GM15510 (cell line): ENCODE results near the gene MRPS33.

Source experiments
- POLR2A ChIP-seq: IDR thresholded peaks from 3 replicates; pipeline ENCODE4 v1.6.1; 2011; ENCODE audit warnings: borderline replicate concordance; ENCODE audit not compliant: insufficient read length; ENCODE audit errors: extremely low read depth

The MRPS33 gene

GRCh38 chr7:140981951-140982350, 32.8 kb downstream of the MRPS33 start:
- no peak for TF ChIP-seq POLR2A

GRCh38 chr7:140977741-140978140, 37.0 kb downstream of the MRPS33 start:
- no peak for TF ChIP-seq POLR2A

DNA sequence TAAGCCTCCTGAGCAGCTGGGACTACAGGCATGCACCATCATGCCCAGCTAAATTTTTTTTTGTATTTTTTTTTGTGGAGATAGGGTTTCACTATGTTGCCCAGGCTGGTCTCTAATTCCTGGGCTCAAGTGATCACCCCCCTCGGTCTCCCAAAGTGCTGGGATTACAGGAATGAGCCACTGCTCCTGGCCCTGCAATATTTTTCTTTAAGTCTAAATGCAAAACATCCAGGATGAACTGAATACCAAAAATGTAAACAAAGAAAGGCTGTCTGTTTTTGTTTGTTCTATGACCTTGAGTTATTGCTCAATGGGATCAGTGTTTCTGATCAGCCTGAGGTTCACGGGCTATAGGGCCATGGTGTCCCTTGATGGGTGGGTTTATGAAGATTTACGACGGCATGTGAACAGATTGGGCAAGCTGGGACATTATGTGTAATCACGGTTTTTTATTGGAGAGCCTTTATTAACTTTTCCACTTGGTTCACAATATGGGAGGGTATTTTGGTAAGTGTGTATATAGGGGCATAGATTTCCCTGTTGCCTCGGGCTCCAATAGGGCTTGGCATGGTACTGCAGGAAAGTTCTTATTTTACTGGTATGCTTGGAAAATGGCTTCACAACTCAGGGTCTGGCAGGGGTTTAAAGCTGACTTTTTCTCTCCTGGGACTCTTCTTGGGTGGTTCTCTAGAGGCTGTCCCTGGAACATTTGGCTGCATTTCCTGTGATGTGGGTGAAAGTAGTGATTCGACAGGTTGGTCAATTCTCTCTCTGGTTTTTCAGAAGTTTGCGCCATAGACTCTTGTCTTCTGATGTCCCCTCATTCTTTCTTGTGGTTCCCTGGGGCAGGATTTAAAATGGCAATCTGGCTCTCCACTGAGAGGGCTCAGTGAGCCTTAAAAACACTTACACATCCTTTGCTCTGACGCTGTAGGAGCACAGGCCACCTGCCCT, 41.6 kb downstream of the MRPS33 start:
- no peak for TF ChIP-seq POLR2A

DNA sequence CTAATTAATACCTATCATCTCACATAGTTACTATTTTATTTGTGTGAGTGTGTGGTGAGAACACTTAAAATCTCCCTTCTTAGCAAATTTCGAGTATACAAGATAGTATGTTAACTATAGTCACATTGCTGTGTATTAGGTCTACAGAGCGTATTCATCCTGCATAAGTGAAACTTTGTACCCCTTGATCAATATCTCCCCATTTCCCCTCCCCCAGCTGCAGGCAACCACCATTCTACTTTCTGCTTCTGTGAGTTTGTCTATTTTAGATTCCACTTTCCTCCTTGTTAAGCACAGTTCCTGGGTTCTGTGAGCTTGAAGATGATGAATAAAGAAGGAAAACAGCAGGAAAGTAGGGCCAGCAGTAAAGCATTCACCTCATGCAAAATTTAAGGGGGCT, 42.4 kb downstream of the MRPS33 start:
- TF ChIP-seq POLR2A = no peak

DNA sequence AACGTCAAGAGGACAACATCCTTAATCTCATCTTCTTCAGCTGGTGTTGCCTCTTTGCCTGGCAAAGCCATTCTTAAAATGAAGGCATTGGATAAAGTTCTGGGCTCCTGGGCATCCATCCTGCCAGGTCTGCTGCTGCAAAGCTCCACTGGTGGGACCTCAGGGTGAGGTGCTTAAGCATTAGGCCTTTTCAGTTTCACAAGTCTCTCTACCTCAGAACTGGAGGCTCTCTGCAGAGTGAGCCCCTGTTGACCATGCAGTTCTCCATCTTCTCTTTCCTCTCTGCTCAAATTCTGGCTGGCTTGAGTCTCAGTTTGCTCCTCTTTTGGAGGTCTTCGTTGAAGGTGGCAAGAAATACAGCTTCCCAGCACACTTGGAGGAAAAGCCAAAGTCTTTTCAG, 47.3 kb downstream of the MRPS33 start:
- no peak for TF ChIP-seq POLR2A

DNA sequence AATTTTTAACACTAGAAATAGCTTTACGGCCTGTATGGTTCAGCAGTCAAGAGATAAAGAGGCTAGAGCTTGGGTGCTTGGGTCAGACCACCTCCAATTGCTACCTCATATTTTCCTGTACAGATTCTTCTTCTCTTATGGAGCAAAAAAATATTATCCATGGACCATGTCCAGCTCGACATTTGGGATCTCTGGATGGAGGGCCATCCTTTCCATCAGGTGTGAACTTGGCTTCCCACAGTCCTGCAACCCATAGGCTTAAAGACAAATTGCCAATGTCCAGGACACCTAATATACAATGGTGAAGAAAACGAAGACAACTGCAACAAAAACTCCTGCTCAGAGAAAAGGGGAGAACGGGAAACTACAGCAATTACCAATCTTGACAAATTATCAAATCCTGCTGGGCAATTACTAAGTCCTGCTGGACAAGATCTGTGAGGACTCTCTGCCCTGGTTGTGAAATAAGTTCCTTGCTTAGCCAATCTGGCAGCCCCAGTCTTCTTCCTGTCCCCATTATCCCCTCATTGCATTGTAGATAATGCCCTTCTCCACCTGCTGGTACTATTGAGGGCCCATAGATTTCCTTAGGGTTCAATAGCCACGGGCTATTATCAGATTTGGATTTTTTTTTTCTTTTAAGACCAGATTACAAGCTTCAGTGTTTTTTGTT, 48.1 kb downstream of the MRPS33 start:
- TF ChIP-seq POLR2A = no peak

- no peak for TF ChIP-seq POLR2A
Observed at GRCh38 chr7:140961117-140961516, 53.6 kb downstream of the MRPS33 start.
